Renal cortex interstitium (tissue), 11 donors: ENCODE measurements around the gene THEM4. TPM values are rescaled to one million over a fixed set of nuclear protein-coding genes. Genes with fewer than 3 reads are reported as not detected.

ENCODE experiments used
- DNase-seq, 11 donors: peaks; one replicate each; pipeline ENCODE4 v3.0.0-alpha.2; 2013; ENCODE audit warnings: low read depth in 9 of 11, low spot score in 4 of 11; ENCODE audit errors: extremely low read depth in 1 of 11
- polyA plus RNA-seq, 3 donors: library from polyadenylated mRNA; unstranded; fragments of 120-200 nt; gene quantifications; one replicate each; pipeline ENCODE4 v1.2.1, GENCODE V29; 2013; ENCODE audit not compliant: insufficient read length in 3 of 3

THEM4 gene
- polyA plus RNA-seq, 3 donors = 22.5 to 47.0 (median 28.7) TPM

DNA sequence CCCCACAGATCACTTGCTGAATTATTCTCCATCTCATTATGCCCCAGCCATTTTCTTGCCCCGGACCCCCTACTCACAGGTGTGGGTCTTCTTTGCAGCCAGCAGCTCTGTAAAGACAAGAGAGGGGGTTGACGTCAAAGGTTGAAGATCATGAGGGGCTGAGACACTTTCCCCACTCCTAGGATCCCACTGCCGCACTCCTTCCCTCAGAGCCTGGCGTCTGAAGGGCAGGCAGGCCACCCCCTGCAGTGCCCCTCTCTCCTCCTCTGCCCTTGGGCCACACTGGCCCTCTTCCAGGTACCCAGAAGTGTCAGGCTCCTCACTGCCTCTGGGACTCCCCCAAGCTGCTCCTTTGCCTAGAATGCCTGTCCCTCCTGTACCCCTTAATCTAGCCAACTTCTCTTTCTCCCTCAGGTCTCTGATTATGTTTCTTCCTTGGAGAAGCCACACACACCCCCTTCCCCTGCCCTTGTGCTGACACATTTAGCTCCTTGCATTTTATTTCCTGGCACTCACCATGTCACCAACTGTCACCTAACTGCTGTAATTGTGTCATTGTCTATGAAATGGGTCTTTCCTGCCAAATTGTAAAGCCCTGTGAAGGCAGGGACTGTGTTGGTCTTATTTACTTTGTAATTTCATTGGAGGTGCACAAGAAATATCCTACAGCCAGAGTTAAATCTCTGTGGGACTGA lies 79.8 kb downstream of the THEM4 start:
- DNase-seq = no peak

- DNase-seq = peak in 5 of 11 donors; percentile 38 to 63 (median 57)
Measured at GRCh38 chr1:151828921-151829320, 80.4 kb downstream of the THEM4 start.

- DNase-seq = no peak
Measured at GRCh38 chr1:151827853-151828252, 81.5 kb downstream of the THEM4 start.

GRCh38 chr1:151825751-151826660 lies 83.3 kb downstream of the THEM4 start:
- no peak for DNase-seq

GRCh38 chr1:151825204-151825603 lies 84.1 kb downstream of the THEM4 start:
- no peak for DNase-seq

Other genes with a start within 250 kb of the THEM4 start
- under 1 TPM; 0.26 to 0.46 (median 0.32) TPM for gene CELF3, start 192.7 kb downstream of the THEM4 start, polyA plus RNA-seq
- gene RIIAD1, start 188.0 kb downstream of the THEM4 start, polyA plus RNA-seq = under 1 TPM in 1 of 3 donors, not detected in 2; 0.55 TPM
- gene MRPL9, start 146.0 kb downstream of the THEM4 start, polyA plus RNA-seq = 100 to 1,000 TPM; 108 to 131 (median 114) TPM
- gene TDRKH, start 119.0 kb downstream of the THEM4 start, polyA plus RNA-seq = 1 to 10 TPM; 8.3 to 9.8 (median 9.0) TPM
- gene LINGO4, start 104.1 kb downstream of the THEM4 start, polyA plus RNA-seq = under 1 TPM in 1 of 3 donors, not detected in 2; 0.03 TPM
- 1 to 10 TPM in 1 of 3 donors, under 1 TPM in 2; 0.52 to 2.1 (median 0.75) TPM for gene RORC, start 77.7 kb downstream of the THEM4 start, polyA plus RNA-seq
- gene C2CD4D, start 69.7 kb downstream of the THEM4 start, polyA plus RNA-seq = under 1 TPM in 2 of 3 donors, not detected in 1; 0.19 to 0.36 TPM
- 1 to 10 TPM in 1 of 3 donors, under 1 TPM in 2; 0.37 to 1.5 (median 0.84) TPM for gene THEM5, start 55.8 kb downstream of the THEM4 start, polyA plus RNA-seq
- gene S100A10, start 84.3 kb upstream of the THEM4 start, polyA plus RNA-seq = 100 to 1,000 TPM; 211 to 270 (median 220) TPM
- 100 to 1,000 TPM; 221 to 251 (median 248) TPM for gene S100A11, start 127.5 kb upstream of the THEM4 start, polyA plus RNA-seq
- gene TCHHL1, start 179.6 kb upstream of the THEM4 start, polyA plus RNA-seq = not detected
- under 1 TPM in 2 of 3 donors, not detected in 1; 0.04 to 0.09 TPM for gene TCHH, start 205.9 kb upstream of the THEM4 start, polyA plus RNA-seq
- gene RPTN, start 249.7 kb upstream of the THEM4 start, polyA plus RNA-seq = not detected